ENCODE data around the gene CDK2. TPM values are rescaled to one million over a fixed set of nuclear protein-coding genes. Genes with fewer than 3 reads are reported as not detected.
"Not testable (repeated sequence)": the region's sequence is repeated elsewhere in the genome, so short reads cannot be mapped to it uniquely, and the experiment has no call there.

The CDK2 gene
- total RNA-seq, 1 donor from 2014 or later, result 26.0 TPM

DNA sequence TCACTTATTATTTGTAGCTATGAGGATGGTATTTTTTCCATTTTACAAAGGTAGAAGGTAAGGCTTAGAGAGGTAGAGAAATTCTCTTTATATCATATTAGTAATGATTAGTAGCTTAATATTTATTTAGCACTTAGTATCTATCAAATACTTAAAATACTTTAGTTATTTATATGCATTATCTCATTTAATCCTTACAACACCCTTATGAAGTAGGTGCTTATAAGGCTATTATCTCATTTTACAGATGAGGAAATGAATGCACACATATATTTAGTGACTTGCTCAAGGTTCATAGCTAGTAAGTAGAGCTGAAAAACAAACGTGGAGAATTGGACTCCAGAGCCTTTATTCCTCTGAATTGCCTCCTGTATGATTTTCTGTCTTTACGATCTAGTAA, 18.2 kb downstream of the CDK2 start:
- H3K4me1 ChIP-seq, result no peaks in the 10 kb centered on the region
- H3K4me3 ChIP-seq, result no peak overlapping the region
- H3K36me3 ChIP-seq, result peaks cover 0 to 79% of the 10 kb centered on the region in 2 donors
- H3K27me3 ChIP-seq, result no peaks in the 10 kb centered on the region
- no peak for DNase-seq (ENCODE audit: extremely low spot score in 2 of 2)
- no peak overlapping the region for H3K27ac ChIP-seq
- TF ChIP-seq POLR2A (IDR thresholded peaks at IDR 0.05) (no peak), POLR2AphosphoS5 (IDR thresholded peaks at IDR 0.05; ENCODE audit: insufficient read depth in 1 of 2, low read depth in 1 of 2) (no peak)
- TF ChIP-seq, protein P1, sequence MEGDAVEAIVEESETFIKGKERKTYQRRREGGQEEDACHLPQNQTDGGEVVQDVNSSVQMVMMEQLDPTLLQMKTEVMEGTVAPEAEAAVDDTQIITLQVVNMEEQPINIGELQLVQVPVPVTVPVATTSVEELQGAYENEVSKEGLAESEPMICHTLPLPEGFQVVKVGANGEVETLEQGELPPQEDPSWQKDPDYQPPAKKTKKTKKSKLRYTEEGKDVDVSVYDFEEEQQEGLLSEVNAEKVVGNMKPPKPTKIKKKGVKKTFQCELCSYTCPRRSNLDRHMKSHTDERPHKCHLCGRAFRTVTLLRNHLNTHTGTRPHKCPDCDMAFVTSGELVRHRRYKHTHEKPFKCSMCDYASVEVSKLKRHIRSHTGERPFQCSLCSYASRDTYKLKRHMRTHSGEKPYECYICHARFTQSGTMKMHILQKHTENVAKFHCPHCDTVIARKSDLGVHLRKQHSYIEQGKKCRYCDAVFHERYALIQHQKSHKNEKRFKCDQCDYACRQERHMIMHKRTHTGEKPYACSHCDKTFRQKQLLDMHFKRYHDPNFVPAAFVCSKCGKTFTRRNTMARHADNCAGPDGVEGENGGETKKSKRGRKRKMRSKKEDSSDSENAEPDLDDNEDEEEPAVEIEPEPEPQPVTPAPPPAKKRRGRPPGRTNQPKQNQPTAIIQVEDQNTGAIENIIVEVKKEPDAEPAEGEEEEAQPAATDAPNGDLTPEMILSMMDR (IDR thresholded peaks at IDR 0.05), result no peak
- intact Hi-C loops (cut with DNase I), result no loop called here
- H3K9me3 ChIP-seq, result no peaks in the 10 kb centered on the region

DNA sequence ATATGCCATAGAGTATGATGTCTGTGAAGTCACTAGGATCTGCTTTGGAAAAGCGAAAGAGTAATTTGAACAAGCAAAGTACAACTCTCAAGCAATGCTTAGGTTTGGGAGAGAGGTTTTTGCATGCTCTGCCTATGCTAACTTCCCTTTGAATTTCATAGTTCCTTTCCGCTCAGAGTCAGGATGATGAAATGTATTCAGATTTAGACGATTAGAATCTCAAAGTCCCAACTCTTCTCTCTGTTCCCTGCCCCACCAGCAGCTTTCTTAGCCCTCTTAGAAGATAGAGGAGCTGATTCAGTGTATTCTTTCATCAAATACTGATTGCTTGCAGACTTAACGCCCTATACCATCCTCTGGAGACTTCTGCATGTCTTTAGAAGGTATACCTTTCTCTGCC, 18.7 kb downstream of the CDK2 start:
- H3K27ac ChIP-seq, result no peak overlapping the region
- no peak for DNase-seq (ENCODE audit: extremely low spot score in 2 of 2)
- H3K36me3 ChIP-seq, result peaks cover 0 to 80% of the 10 kb centered on the region in 2 donors
- H3K9me3 ChIP-seq, result no peaks in the 10 kb centered on the region
- no peak overlapping the region for H3K4me3 ChIP-seq
- H3K27me3 ChIP-seq, result no peaks in the 10 kb centered on the region
- TF ChIP-seq, protein P1 (IDR thresholded peaks at IDR 0.05), result no peak
- TF ChIP-seq POLR2AphosphoS5 (IDR thresholded peaks at IDR 0.05; ENCODE audit: insufficient read depth in 1 of 2, low read depth in 1 of 2), result no peak
- TF ChIP-seq POLR2A (IDR thresholded peaks at IDR 0.05), result no peak
- no peaks in the 10 kb centered on the region for H3K4me1 ChIP-seq
- intact Hi-C loops (cut with DNase I), result no loop called here

DNA sequence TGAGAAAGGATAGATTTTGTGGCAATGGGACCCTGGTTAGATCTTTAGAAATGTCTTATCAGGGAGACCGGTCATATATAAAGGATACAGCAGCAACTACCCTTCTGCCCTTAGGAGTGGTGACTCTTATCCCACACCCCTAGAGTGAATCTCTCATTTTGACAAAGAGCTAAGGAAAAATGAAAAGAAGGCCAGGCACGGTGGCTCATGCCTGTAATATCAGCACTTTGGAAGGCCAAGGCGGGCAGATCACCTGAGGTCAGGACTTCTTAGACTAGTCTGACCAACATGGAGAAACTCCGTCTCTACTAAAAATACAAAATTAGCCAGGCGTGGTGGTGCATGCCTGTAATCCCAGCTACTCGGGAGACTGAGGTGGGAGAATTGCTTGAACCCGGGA, 19.3 kb downstream of the CDK2 start:
- H3K27ac ChIP-seq; DNase-seq (ENCODE audit: extremely low spot score in 2 of 2); H3K4me1 ChIP-seq; H3K27me3 ChIP-seq; H3K9me3 ChIP-seq; intact Hi-C loops (cut with DNase I); H3K4me3 ChIP-seq: not testable (repeated sequence)
- peaks cover 0 to 80% of the 10 kb centered on the region in 2 donors for H3K36me3 ChIP-seq

DNA sequence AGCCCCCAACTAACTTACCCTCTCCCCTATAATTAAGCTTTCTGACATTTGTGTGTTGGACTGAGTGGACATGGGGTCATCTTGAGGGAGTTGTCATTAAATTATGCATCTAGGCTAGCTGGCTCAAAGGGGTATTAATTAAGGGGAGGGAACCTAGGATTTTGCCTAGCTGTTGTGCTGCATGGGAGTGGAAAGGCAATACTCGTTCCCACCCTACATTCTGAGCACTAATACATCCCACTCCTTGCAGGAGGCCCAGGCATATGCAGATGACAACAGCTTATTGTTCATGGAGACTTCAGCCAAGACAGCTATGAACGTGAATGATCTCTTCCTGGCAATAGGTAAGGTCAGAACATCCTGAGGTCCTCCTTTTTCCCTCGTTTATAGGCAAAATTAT, 24.5 kb downstream of the CDK2 start:
- no peak overlapping the region for H3K4me3 ChIP-seq
- no peaks in the 10 kb centered on the region for H3K27me3 ChIP-seq
- TF ChIP-seq, protein P1 (IDR thresholded peaks at IDR 0.05), result no peak
- no peak for TF ChIP-seq POLR2AphosphoS5 (IDR thresholded peaks at IDR 0.05; ENCODE audit: insufficient read depth in 1 of 2, low read depth in 1 of 2)
- no peaks in the 10 kb centered on the region for H3K4me1 ChIP-seq
- no peaks in the 10 kb centered on the region for H3K9me3 ChIP-seq
- no peak overlapping the region for H3K27ac ChIP-seq
- intact Hi-C loops (cut with DNase I), result no loop called here
- H3K36me3 ChIP-seq, result peaks cover 0 to 84% of the 10 kb centered on the region in 2 donors
- DNase-seq (ENCODE audit: extremely low spot score in 2 of 2), result no peak

DNA sequence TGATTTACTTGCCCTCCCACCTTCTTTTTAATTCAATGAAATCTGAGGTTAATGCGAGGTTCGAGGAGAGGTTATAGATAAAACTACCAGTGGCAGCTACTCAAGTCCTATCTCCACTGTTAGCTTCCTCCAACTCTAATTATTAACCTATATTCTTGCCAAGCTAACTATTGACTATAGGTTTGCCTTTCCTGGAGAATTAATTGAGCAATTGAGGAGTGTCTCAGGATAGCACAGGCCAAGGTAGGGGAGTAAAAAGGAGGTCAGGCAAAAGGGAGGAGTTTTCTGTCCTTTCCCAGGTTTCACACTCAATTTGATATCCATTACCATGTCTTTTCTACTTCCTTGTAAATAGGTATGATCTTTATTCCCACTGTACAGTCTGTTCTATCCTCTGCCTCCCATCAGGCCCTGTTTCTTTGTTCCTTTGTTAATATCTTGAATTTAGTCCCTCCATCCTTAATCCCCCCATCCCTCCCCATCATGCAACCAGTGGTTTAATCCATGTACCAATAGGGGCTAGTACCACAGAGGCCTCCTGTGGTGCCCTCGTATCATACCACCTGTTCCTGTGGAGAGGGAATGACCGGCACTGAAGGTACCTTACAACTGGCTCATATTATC, 26.7 kb downstream of the CDK2 start:
- DNase-seq (ENCODE audit: extremely low spot score in 2 of 2), result no peak
- TF ChIP-seq, protein P1 (IDR thresholded peaks at IDR 0.05), result no peak
- TF ChIP-seq POLR2A (IDR thresholded peaks at IDR 0.05) (no peak), POLR2AphosphoS5 (IDR thresholded peaks at IDR 0.05; ENCODE audit: insufficient read depth in 1 of 2, low read depth in 1 of 2) (no peak)
- intact Hi-C loops (cut with DNase I), result no loop called here
- Histone ChIP-seq H3K4me1 (peaks cover 15% of the 10 kb centered on the region), H3K27me3 (no peaks in the 10 kb centered on the region), H3K9me3 (no peaks in the 10 kb centered on the region), H3K36me3 (peaks cover 0 to 62% of the 10 kb centered on the region in 2 donors), H3K27ac (no peak overlapping the region), H3K4me3 (no peak overlapping the region)
